Fibroblast of lung (primary cell): ENCODE measurements around the gene PLPP1. TPM values are rescaled to one million over a fixed set of nuclear protein-coding genes. Genes with fewer than 3 reads are reported as not detected.
A peak's percentile ranks its signal among the peaks of the same experiment; 100 is the strongest.

Experiments used
- DNase-seq, 2 donors: peaks; one replicate each; pipeline versions ENCODE4 v3.0.0 to v3.0.0-alpha.2; 2010; ENCODE audit warnings: low read depth in 2 of 2
- H2AFZ ChIP-seq: 2 replicates; pipeline ENCODE4 v1.5.1; 2012; ENCODE audit warnings: low read length, control low read depth, inconsistent platforms
- H3K27ac ChIP-seq: 2 replicates; pipeline ENCODE4 v1.5.1; 2011; ENCODE audit warnings: low read length, control low read depth; ENCODE audit not compliant: insufficient read depth
- H3K27me3 ChIP-seq: 2 replicates; pipeline ENCODE4 v1.5.1; 2011; ENCODE audit warnings: mild to moderate bottlenecking, low read length; ENCODE audit not compliant: control insufficient read depth, insufficient read depth
- H3K36me3 ChIP-seq: 2 replicates; pipeline ENCODE4 v1.5.1; 2011; ENCODE audit warnings: low read length; ENCODE audit not compliant: control insufficient read depth, insufficient read depth
- H3K4me1 ChIP-seq: 2 replicates; pipeline ENCODE4 v1.5.1; 2011; ENCODE audit warnings: low read length; ENCODE audit not compliant: control insufficient read depth, insufficient read depth; ENCODE audit errors: extremely low read depth
- H3K4me2 ChIP-seq: 2 replicates; pipeline ENCODE4 v1.5.1; 2011; ENCODE audit warnings: low read length, control low read depth; ENCODE audit not compliant: insufficient read depth; ENCODE audit errors: extremely low read depth
- H3K4me3 ChIP-seq, 4 experiments: fragments of 200-600 bp in 1 of 4; sonication (generic) in 1 of 4; replicated peaks in 1 of 4; 2 replicates each; pipeline ENCODE4 v1.5.1; 2011 to 2016; ENCODE audit warnings: low read length in 4 of 4, low read depth in 3 of 4, mild to moderate bottlenecking in 3 of 4, control low read depth in 2 of 4, inconsistent platforms in 1 of 4, mixed read lengths in 1 of 4; ENCODE audit not compliant: insufficient read depth in 1 of 4; ENCODE audit errors: control extremely low read depth in 1 of 4
- H3K79me2 ChIP-seq: 2 replicates; pipeline ENCODE4 v1.5.1; 2012; ENCODE audit warnings: mild to moderate bottlenecking, low read length, inconsistent platforms; ENCODE audit not compliant: control insufficient read depth, insufficient read depth
- H3K9ac ChIP-seq: 2 replicates; pipeline ENCODE4 v1.5.1; 2011; ENCODE audit warnings: mild to moderate bottlenecking, low read length, control low read depth; ENCODE audit not compliant: insufficient read depth
- H3K9me3 ChIP-seq: 2 replicates; pipeline ENCODE4 v1.5.1; 2012; ENCODE audit warnings: low read depth, low read length; ENCODE audit not compliant: control insufficient read depth, insufficient read depth
- H4K20me1 ChIP-seq: 2 replicates; pipeline ENCODE4 v1.5.1; 2011; ENCODE audit warnings: low read length; ENCODE audit not compliant: control insufficient read depth, insufficient read depth; ENCODE audit errors: extremely low read depth
- EZH2 ChIP-seq: IDR thresholded peaks from 2 replicates; pipeline ENCODE4 v1.5.1; 2012; ENCODE audit warnings: low read length, control low read depth, mild to moderate bottlenecking; ENCODE audit errors: missing control alignments
- polyA plus RNA-seq, 2 donors: library from polyadenylated mRNA; depleted of rRNA in 1 of 2; stranded (reverse) in 1 of 2; unstranded in 1 of 2; fragments of >200 nt; gene quantifications; 2 replicates each; pipeline ENCODE4 v1.2.1, GENCODE V29; 2011 to 2012; ENCODE audit warnings: missing spikeins in 1 of 2
- total RNA-seq: library from RNA; depleted of rRNA; stranded (reverse); fragments of >200 nt; gene quantifications from 2 replicates; pipeline ENCODE4 v1.2.1, GENCODE V29; 2014
- TF ChIP-seq, protein P1 (sequence below), 2 donors: IDR thresholded peaks in 1 of 2; conservative IDR thresholded peaks in 1 of 2; 1 replicate in 1 of 2; 2 replicates in 1 of 2; pipeline ENCODE4 v1.5.1; 2011 to 2012; ENCODE audit warnings: low read length in 2 of 2, control low read depth in 1 of 2, inconsistent platforms in 1 of 2, low read depth in 1 of 2, mild to moderate bottlenecking in 1 of 2

Gene PLPP1
- total and polyA plus RNA-seq, 2 donors (not counting 1 experiment from before 2014, with no cell fraction given) = 73.5 to 76.8 TPM

DNA sequence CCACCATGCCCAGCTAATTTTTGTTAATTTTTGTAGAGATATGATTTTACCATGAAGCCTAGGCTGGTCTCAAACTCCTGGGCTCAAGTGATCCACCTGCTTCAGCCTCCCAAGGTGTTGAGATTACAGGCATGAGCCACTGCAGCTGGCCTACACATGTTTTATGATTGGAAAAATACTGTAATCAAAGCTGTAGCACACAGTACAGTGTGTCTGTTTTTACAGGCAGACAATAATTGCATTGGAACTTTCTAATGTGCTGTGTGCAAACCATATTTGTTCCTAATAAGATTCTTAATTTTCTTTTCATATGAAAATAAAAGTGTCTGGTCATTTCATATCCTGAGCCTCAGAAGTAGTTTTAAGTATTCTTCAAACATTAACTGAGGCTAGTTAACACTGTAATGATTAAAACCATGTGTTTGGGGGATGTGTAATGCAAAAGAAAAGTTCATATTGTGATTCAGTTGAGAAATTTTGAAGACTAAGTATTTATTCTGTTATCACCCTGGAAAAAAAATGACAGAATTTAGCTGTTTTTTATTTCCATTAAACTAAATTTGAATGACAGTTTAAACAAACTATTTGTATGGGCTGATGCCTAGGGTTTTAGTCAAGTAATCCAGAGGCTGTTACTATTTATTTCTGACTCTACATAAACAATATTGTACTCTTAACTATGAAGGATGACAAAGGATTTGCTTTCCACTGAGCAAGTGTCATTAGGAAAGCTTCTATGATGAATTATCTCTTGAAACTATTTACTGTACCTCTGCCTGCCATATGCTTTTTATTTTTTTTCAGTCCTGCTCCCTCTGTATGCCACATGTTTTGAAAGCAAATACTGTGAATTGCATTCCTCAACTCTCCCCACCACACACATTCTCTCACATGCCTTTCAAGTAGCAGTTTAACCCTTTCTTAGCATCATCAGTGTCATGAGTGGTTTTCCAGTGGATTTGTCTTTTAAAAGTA lies 115.5 kb downstream of the PLPP1 start:
- peak; percentile 44 to 78 for DNase-seq
- no peaks in the 10 kb centered on the region for H3K9me3 ChIP-seq
- no peaks in the 10 kb centered on the region for H3K79me2 ChIP-seq
- peaks cover 6% of the 10 kb centered on the region for H3K36me3 ChIP-seq
- H4K20me1 ChIP-seq = no peaks in the 10 kb centered on the region
- no peaks in the 10 kb centered on the region for H3K27me3 ChIP-seq
- no peak overlapping the region for H3K9ac ChIP-seq
- H3K4me2 ChIP-seq = peak overlapping the region; percentile 4
- H3K4me1 ChIP-seq = peaks cover 12% of the 10 kb centered on the region
- H2AFZ ChIP-seq = no peak overlapping the region
- no peak overlapping the region for H3K27ac ChIP-seq
- TF ChIP-seq, protein P1, sequence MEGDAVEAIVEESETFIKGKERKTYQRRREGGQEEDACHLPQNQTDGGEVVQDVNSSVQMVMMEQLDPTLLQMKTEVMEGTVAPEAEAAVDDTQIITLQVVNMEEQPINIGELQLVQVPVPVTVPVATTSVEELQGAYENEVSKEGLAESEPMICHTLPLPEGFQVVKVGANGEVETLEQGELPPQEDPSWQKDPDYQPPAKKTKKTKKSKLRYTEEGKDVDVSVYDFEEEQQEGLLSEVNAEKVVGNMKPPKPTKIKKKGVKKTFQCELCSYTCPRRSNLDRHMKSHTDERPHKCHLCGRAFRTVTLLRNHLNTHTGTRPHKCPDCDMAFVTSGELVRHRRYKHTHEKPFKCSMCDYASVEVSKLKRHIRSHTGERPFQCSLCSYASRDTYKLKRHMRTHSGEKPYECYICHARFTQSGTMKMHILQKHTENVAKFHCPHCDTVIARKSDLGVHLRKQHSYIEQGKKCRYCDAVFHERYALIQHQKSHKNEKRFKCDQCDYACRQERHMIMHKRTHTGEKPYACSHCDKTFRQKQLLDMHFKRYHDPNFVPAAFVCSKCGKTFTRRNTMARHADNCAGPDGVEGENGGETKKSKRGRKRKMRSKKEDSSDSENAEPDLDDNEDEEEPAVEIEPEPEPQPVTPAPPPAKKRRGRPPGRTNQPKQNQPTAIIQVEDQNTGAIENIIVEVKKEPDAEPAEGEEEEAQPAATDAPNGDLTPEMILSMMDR (conservative IDR thresholded peaks at IDR 0.05 in 1 of 2, IDR thresholded peaks at IDR 0.05 in 1 of 2; ENCODE audit: low read depth in 1 of 2, low read length in 2 of 2) = no peak
- TF ChIP-seq EZH2 = no peak
- no peak overlapping the region for H3K4me3 ChIP-seq

DNA sequence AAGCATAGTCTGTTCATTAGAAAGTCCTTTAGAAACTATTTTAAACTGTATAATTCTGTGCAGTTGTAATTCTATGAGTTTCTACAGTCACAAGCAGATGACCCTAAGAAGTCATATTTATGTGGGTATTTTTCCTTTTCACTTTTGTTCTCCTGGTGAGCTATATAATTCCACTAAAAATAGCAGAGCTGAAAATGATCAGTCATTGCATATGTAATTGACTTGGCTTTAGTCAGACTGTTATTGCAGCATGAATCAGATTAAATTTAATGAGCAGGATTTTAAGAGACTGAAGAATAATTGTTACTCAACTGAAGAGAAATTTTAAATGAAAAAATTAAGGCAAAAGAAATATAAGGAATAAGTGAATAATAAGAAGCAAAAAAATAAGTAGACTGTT lies 118.5 kb downstream of the PLPP1 start:
- TF ChIP-seq, protein P1 (conservative IDR thresholded peaks at IDR 0.05 in 1 of 2, IDR thresholded peaks at IDR 0.05 in 1 of 2; ENCODE audit: low read depth in 1 of 2, low read length in 2 of 2) = no peak
- no peak for TF ChIP-seq EZH2
- no peak overlapping the region for H3K4me2 ChIP-seq
- H3K4me1 ChIP-seq = peaks cover 12% of the 10 kb centered on the region
- H3K27ac ChIP-seq = no peak overlapping the region
- H3K79me2 ChIP-seq = no peaks in the 10 kb centered on the region
- H3K9me3 ChIP-seq = no peaks in the 10 kb centered on the region
- H2AFZ ChIP-seq = no peak overlapping the region
- H3K27me3 ChIP-seq = no peaks in the 10 kb centered on the region
- H3K36me3 ChIP-seq = no peaks in the 10 kb centered on the region
- DNase-seq = peak in 1 of 2 donors; percentile 38
- H4K20me1 ChIP-seq = no peaks in the 10 kb centered on the region
- H3K4me3 ChIP-seq = no peak overlapping the region
- no peak overlapping the region for H3K9ac ChIP-seq

DNA sequence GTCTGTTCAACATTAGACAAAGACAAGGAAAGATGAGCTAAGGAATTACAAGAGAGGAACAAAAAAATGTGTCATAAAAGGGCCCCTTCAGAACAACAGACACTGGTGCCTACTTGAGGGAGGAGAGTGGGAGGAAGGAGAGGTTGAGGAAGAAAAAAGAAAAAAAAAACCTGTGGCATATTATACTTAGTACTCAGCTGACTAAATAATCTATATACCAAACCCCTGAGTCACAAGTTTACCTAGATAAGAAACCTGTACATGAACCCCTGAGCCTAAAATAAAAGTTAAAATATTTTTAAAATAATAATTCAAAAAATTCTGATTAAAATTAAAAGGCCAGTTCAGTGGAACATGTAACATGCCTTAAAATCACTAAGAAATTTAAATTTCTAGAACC lies 119.7 kb downstream of the PLPP1 start:
- no peak overlapping the region for H3K4me3 ChIP-seq
- no peaks in the 10 kb centered on the region for H3K27me3 ChIP-seq
- no peak overlapping the region for H3K27ac ChIP-seq
- H3K79me2 ChIP-seq = no peaks in the 10 kb centered on the region
- H3K36me3 ChIP-seq = no peaks in the 10 kb centered on the region
- TF ChIP-seq EZH2 = no peak
- TF ChIP-seq, protein P1 (conservative IDR thresholded peaks at IDR 0.05 in 1 of 2, IDR thresholded peaks at IDR 0.05 in 1 of 2; ENCODE audit: low read depth in 1 of 2, low read length in 2 of 2) = no peak
- peaks cover 11% of the 10 kb centered on the region for H3K4me1 ChIP-seq
- no peak overlapping the region for H3K9ac ChIP-seq
- no peak overlapping the region for H2AFZ ChIP-seq
- no peaks in the 10 kb centered on the region for H4K20me1 ChIP-seq
- H3K4me2 ChIP-seq = no peak overlapping the region
- no peaks in the 10 kb centered on the region for H3K9me3 ChIP-seq
- peak in 1 of 2 donors; percentile 54 for DNase-seq
